Pulmonary artery endothelial cell (primary cell): ENCODE measurements around the gene CERS6. TPM values are rescaled to one million over a fixed set of nuclear protein-coding genes. Genes with fewer than 3 reads are reported as not detected.
A peak's percentile ranks its signal among the peaks of the same experiment; 100 is the strongest.
"Not testable (repeated sequence)": the region's sequence is repeated elsewhere in the genome, so short reads cannot be mapped to it uniquely, and the experiment has no call there.

Experiments used
- DNase-seq: peaks from one replicate; pipeline ENCODE4 v3.0.0-alpha.2; 2011; ENCODE audit warnings: low read depth, low spot score
- total RNA-seq: library from RNA; depleted of rRNA; stranded (reverse); fragments of >200 nt; gene quantifications from 2 replicates; pipeline ENCODE4 v1.2.3, GENCODE V29; 2014

The CERS6 gene
- total RNA-seq, 1 donor from 2014 or later = 8.0 TPM

- DNase-seq = no peak
Measured at GRCh38 chr2:168753765-168754329, 297.8 kb downstream of the CERS6 start.

GRCh38 chr2:168757223-168757622 lies 301.2 kb downstream of the CERS6 start:
- no peak for DNase-seq

GRCh38 chr2:168758970-168759820 lies 303.1 kb downstream of the CERS6 start:
- no peak for DNase-seq

GRCh38 chr2:168765401-168765800 lies 309.3 kb downstream of the CERS6 start:
- no peak for DNase-seq

- DNase-seq = no peak
Measured at GRCh38 chr2:168766600-168766999, 310.5 kb downstream of the CERS6 start.

GRCh38 chr2:168767258-168767657 lies 311.2 kb downstream of the CERS6 start:
- no peak for DNase-seq

GRCh38 chr2:168768357-168768756 lies 312.3 kb downstream of the CERS6 start:
- not testable (repeated sequence) for DNase-seq

- no peak for DNase-seq
Measured at GRCh38 chr2:168770796-168771195, 314.7 kb downstream of the CERS6 start.

- DNase-seq = no peak
Measured at GRCh38 chr2:168772704-168773103, 316.6 kb downstream of the CERS6 start.

- DNase-seq = no peak
Measured at GRCh38 chr2:168773128-168773527, 317.1 kb downstream of the CERS6 start.

GRCh38 chr2:168773719-168774521 lies 317.8 kb downstream of the CERS6 start:
- peak; percentile 47 for DNase-seq

- no peak for DNase-seq
Measured at GRCh38 chr2:168775837-168776236, 319.8 kb downstream of the CERS6 start.

GRCh38 chr2:168780669-168781071 lies 324.6 kb downstream of the CERS6 start:
- DNase-seq = no peak

GRCh38 chr2:168781191-168781817 lies 325.2 kb downstream of the CERS6 start:
- no peak for DNase-seq

- no peak for DNase-seq
Measured at GRCh38 chr2:168782271-168782670, 326.2 kb downstream of the CERS6 start.

GRCh38 chr2:168784993-168785392 lies 328.9 kb downstream of the CERS6 start:
- no peak for DNase-seq

GRCh38 chr2:168787098-168787781 lies 331.2 kb downstream of the CERS6 start:
- no peak for DNase-seq

GRCh38 chr2:168787782-168788376 lies 331.8 kb downstream of the CERS6 start:
- no peak for DNase-seq

- DNase-seq = no peak
Measured at GRCh38 chr2:168789776-168790175, 333.7 kb downstream of the CERS6 start.

GRCh38 chr2:168790226-168790902 lies 334.3 kb downstream of the CERS6 start:
- DNase-seq = no peak
